NOMO-1 (cell line): Measurements from ENCODE around the gene CELSR1.

Source experiments
- DNase-seq, 2 experiments: peaks; one replicate each; lab custom pipeline; 2025; ENCODE audit not compliant: unreplicated experiment in 2 of 2; lab: John Stamatoyannopoulos, UW

CELSR1 gene

GRCh38 chr22:46381731-46382130 is 155.7 kb downstream of the CELSR1 start:
- no peak for DNase-seq

- no peak for DNase-seq
Observed at GRCh38 chr22:46381142-46381541, 156.3 kb downstream of the CELSR1 start.

GRCh38 chr22:46380581-46380980 is 156.8 kb downstream of the CELSR1 start:
- DNase-seq: no peak

GRCh38 chr22:46380069-46380468 is 157.4 kb downstream of the CELSR1 start:
- no peak for DNase-seq

GRCh38 chr22:46379066-46379930 is 158.1 kb downstream of the CELSR1 start:
- no peak for DNase-seq

GRCh38 chr22:46378426-46379065 is 158.9 kb downstream of the CELSR1 start:
- DNase-seq: no peak

GRCh38 chr22:46377525-46378425 is 159.6 kb downstream of the CELSR1 start:
- DNase-seq: no peak

GRCh38 chr22:46376908-46377524 is 160.4 kb downstream of the CELSR1 start:
- no peak for DNase-seq

GRCh38 chr22:46376111-46376510 is 161.3 kb downstream of the CELSR1 start:
- DNase-seq: no peak

GRCh38 chr22:46374663-46375474 is 162.6 kb downstream of the CELSR1 start:
- DNase-seq: no peak

- no peak for DNase-seq
Observed at GRCh38 chr22:46373921-46374662, 163.3 kb downstream of the CELSR1 start.

GRCh38 chr22:46373159-46373558 is 164.3 kb downstream of the CELSR1 start:
- DNase-seq: no peak

- DNase-seq: no peak
Observed at GRCh38 chr22:46372686-46373085, 164.7 kb downstream of the CELSR1 start.

- DNase-seq: no peak
Observed at GRCh38 chr22:46371623-46372226, 165.7 kb downstream of the CELSR1 start.

GRCh38 chr22:46370584-46371291 is 166.7 kb downstream of the CELSR1 start:
- DNase-seq: no peak

- no peak for DNase-seq
Observed at GRCh38 chr22:46369716-46370583, 167.5 kb downstream of the CELSR1 start.
